Tibial nerve (tissue), 4 donors: ENCODE results near the gene ATP9B.

Experiments used
- EP300 ChIP-seq, 2 donors: sonication (generic); formaldehyde crosslinking; IDR thresholded peaks; one replicate each; pipeline ENCODE4 v1.6.1; 2017; ENCODE audit warnings: antibody characterized with exemption in 2 of 2, mild to moderate bottlenecking in 1 of 2
- POLR2A ChIP-seq, 2 donors: fragments of 450-650 bp; IDR thresholded peaks; one replicate each; pipeline ENCODE4 v1.6.1; 2017; ENCODE audit warnings: antibody characterized with exemption in 2 of 2, mild to moderate bottlenecking in 2 of 2, moderate library complexity in 2 of 2
- TF ChIP-seq, protein P1 (sequence below), 5 experiments: fragments of 200-600 bp in 3 of 5; fragments of 450-650 bp in 2 of 5; sonication (generic) in 3 of 5; IDR thresholded peaks; one replicate each; pipeline ENCODE4 v1.5.1; 2016 to 2019; ENCODE audit warnings: antibody characterized with exemption in 5 of 5, mild to moderate bottlenecking in 3 of 5, moderate library complexity in 2 of 5

- TF ChIP-seq, protein P1, sequence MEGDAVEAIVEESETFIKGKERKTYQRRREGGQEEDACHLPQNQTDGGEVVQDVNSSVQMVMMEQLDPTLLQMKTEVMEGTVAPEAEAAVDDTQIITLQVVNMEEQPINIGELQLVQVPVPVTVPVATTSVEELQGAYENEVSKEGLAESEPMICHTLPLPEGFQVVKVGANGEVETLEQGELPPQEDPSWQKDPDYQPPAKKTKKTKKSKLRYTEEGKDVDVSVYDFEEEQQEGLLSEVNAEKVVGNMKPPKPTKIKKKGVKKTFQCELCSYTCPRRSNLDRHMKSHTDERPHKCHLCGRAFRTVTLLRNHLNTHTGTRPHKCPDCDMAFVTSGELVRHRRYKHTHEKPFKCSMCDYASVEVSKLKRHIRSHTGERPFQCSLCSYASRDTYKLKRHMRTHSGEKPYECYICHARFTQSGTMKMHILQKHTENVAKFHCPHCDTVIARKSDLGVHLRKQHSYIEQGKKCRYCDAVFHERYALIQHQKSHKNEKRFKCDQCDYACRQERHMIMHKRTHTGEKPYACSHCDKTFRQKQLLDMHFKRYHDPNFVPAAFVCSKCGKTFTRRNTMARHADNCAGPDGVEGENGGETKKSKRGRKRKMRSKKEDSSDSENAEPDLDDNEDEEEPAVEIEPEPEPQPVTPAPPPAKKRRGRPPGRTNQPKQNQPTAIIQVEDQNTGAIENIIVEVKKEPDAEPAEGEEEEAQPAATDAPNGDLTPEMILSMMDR (IDR thresholded peaks at IDR 0.05): no peak
- TF ChIP-seq EP300 (IDR thresholded peaks at IDR 0.05) (peak in 1 of 2 donors; percentile 89), POLR2A (IDR thresholded peaks at IDR 0.05) (no peak)
These were observed 354.9 kb downstream of the ATP9B start for GRCh38 chr18:79424008-79424565.
